OCI-LY7 (cell line): ENCODE results near the gene RECK. TPM values are rescaled to one million over a fixed set of nuclear protein-coding genes. Genes with fewer than 3 reads are reported as not detected.

Experiments used
- BruUV-seq: library from RNA; stranded (reverse); fragments of 400-500 nt; replicated peaks from 2 replicates; lab custom pipeline; 2021; lab: Mats Ljungman, UMichigan
- CTCF ChIA-PET: fragments of 300-600 bp; sonication (Branson Sonifier 250); formaldehyde crosslinking; loops from one replicate; lab custom pipeline; 2022; ENCODE audit warnings: antibody characterized with exemption; ENCODE audit not compliant: unreplicated experiment; lab: Charles Lee
- POLR2A ChIA-PET: fragments of 300-600 bp; sonication (Branson Sonifier 250); formaldehyde crosslinking; loops from one replicate; lab custom pipeline; 2022; ENCODE audit warnings: antibody characterized with exemption; lab: Charles Lee
- DNase-seq: peaks from one replicate; pipeline ENCODE4 v3.0.0-alpha.2; 2015; ENCODE audit warnings: low spot score
- H2AFZ ChIP-seq: fragments of 200-600 bp; sonication (generic), shearing (Covaris generic); 2 replicates; pipeline ENCODE4 v1.6.1; 2014; ENCODE audit warnings: mild to moderate bottlenecking, antibody characterized with exemption, low read length, moderate library complexity
- H3K27ac ChIP-seq: fragments of 200-600 bp; sonication (generic); 2 replicates; pipeline ENCODE4 v1.5.1; 2014; ENCODE audit warnings: mixed run types, low read depth, mild to moderate bottlenecking, moderate library complexity, low read length, inconsistent platforms; ENCODE audit not compliant: poor library complexity, severe bottlenecking
- H3K36me3 ChIP-seq: fragments of 200-600 bp; sonication (generic); 2 replicates; pipeline ENCODE4 v1.6.1; 2014; ENCODE audit warnings: mild to moderate bottlenecking, antibody characterized with exemption, low read length, moderate library complexity, mixed read lengths; ENCODE audit not compliant: insufficient read depth
- H3K4me1 ChIP-seq: fragments of 200-600 bp; sonication (generic); 2 replicates; pipeline ENCODE4 v1.5.1; 2014; ENCODE audit warnings: mild to moderate bottlenecking, low read length; ENCODE audit not compliant: insufficient read depth, poor library complexity, severe bottlenecking
- H3K4me2 ChIP-seq: fragments of 200-600 bp; sonication (generic); 2 replicates; pipeline ENCODE4 v1.6.1; 2014; ENCODE audit warnings: mild to moderate bottlenecking, low read length
- H3K4me3 ChIP-seq: fragments of 200-600 bp; sonication (generic); 2 replicates; pipeline ENCODE4 v1.5.1; 2014; ENCODE audit warnings: mild to moderate bottlenecking, low read depth, low read length; ENCODE audit not compliant: poor library complexity, severe bottlenecking
- H3K79me2 ChIP-seq: fragments of 200-600 bp; sonication (generic); 2 replicates; pipeline ENCODE4 v1.6.1; 2016; ENCODE audit warnings: low read depth, mild to moderate bottlenecking, low read length, moderate library complexity, mixed read lengths; ENCODE audit not compliant: insufficient read depth
- H3K9me2 ChIP-seq: fragments of 200-600 bp; sonication (generic); 2 replicates; pipeline ENCODE4 v1.6.1; 2016; ENCODE audit warnings: mild to moderate bottlenecking, low read length, mixed read lengths; ENCODE audit not compliant: insufficient read depth
- H3K9me3 ChIP-seq: fragments of 200-600 bp; sonication (generic); 2 replicates; pipeline ENCODE4 v1.6.1; 2014; ENCODE audit warnings: mild to moderate bottlenecking, mixed run types, low read length, mixed read lengths
- H4K20me1 ChIP-seq: fragments of 200-600 bp; sonication (generic); 2 replicates; pipeline ENCODE4 v1.6.1; 2014; ENCODE audit warnings: mild to moderate bottlenecking, antibody characterized with exemption, low read length, moderate library complexity, mixed read lengths; ENCODE audit not compliant: insufficient read depth
- CTCF ChIP-seq: fragments of 200-600 bp; sonication (generic); conservative IDR thresholded peaks from 2 replicates; pipeline ENCODE4 v1.5.1; 2014; ENCODE audit warnings: mild to moderate bottlenecking, antibody characterized with exemption, low read length, moderate library complexity, mixed read lengths
- EZH2phosphoT487 ChIP-seq: fragments of 200-600 bp; sonication (generic); IDR thresholded peaks from 2 replicates; pipeline ENCODE4 v1.6.1; 2018; ENCODE audit warnings: low read depth, borderline replicate concordance, mild to moderate bottlenecking, mixed run types, antibody characterized with exemption, low read length, moderate library complexity, mixed read lengths
- intact Hi-C: fragments of 100-400 bp; cut with micrococcal nuclease; formaldehyde crosslinking; loops from one replicate; pipeline ENCODE4 v1.10.0; 2022; ENCODE audit not compliant: unreplicated experiment
- total RNA-seq, 2 experiments: library from RNA; depleted of rRNA in 1 of 2; stranded (reverse); fragments of >200 nt in 1 of 2; shearing (Covaris generic) in 1 of 2; gene quantifications; 2 replicates each; pipeline ENCODE4 v1.2.3, GENCODE V29; 2014 to 2022

Gene RECK
- total RNA-seq, 2 experiments from 2014 or later, result 3.0 to 6.5 TPM

GRCh38 chr9:36118706-36119105, 82.0 kb downstream of the RECK start:
- Histone ChIP-seq H3K36me3 (no peaks in the 10 kb centered on the region), H3K9me3 (no peaks in the 10 kb centered on the region), H3K79me2 (no peaks in the 10 kb centered on the region; the same call in 1 of the 2 replicates), H3K27ac (no peak overlapping the region), H3K4me1 (no peaks in the 10 kb centered on the region), H3K4me2 (no peak overlapping the region), H3K9me2 (no peaks in the 10 kb centered on the region), H2AFZ (no peak overlapping the region), H3K4me3 (no peak overlapping the region), H4K20me1 (no peaks in the 10 kb centered on the region)
- CTCF ChIA-PET, result no interaction called here
- POLR2A ChIA-PET, result no interaction called here
- BruUV-seq, result no TSS peak
- TF ChIP-seq CTCF (no peak), EZH2phosphoT487 (no peak)
- intact Hi-C loops, result no loop called here
- DNase-seq, result no peak

GRCh38 chr9:36119476-36119875, 82.8 kb downstream of the RECK start:
- Histone ChIP-seq H3K27ac (no peak overlapping the region), H3K9me2 (no peaks in the 10 kb centered on the region), H3K79me2 (no peaks in the 10 kb centered on the region; the same call in 1 of the 2 replicates), H2AFZ (no peak overlapping the region), H3K4me1 (no peaks in the 10 kb centered on the region), H3K36me3 (no peaks in the 10 kb centered on the region), H3K4me2 (no peak overlapping the region), H4K20me1 (no peaks in the 10 kb centered on the region), H3K9me3 (no peaks in the 10 kb centered on the region), H3K4me3 (no peak overlapping the region)
- no peak for DNase-seq
- POLR2A ChIA-PET, result no interaction called here
- TF ChIP-seq CTCF (no peak), EZH2phosphoT487 (no peak)
- BruUV-seq, result no TSS peak
- CTCF ChIA-PET, result no interaction called here
- intact Hi-C loops, result no loop called here

- TF ChIP-seq CTCF (no peak), EZH2phosphoT487 (no peak)
- H3K4me1 ChIP-seq, result no peaks in the 10 kb centered on the region
- H2AFZ ChIP-seq, result no peak overlapping the region
- intact Hi-C loops, result no loop called here
- no peaks in the 10 kb centered on the region for H3K9me3 ChIP-seq
- H3K79me2 ChIP-seq, result no peaks in the 10 kb centered on the region; the same call in 1 of the 2 replicates
- no peak overlapping the region for H3K27ac ChIP-seq
- DNase-seq, result no peak
- H4K20me1 ChIP-seq, result no peaks in the 10 kb centered on the region
- H3K4me2 ChIP-seq, result no peak overlapping the region
- no peaks in the 10 kb centered on the region for H3K36me3 ChIP-seq
- BruUV-seq, result no TSS peak
- CTCF ChIA-PET, result no interaction called here
- H3K4me3 ChIP-seq, result no peak overlapping the region
- H3K9me2 ChIP-seq, result no peaks in the 10 kb centered on the region
- POLR2A ChIA-PET, result no interaction called here
These were observed 84.0 kb downstream of the RECK start for GRCh38 chr9:36120705-36121104.
